HT1080 (cell line): ENCODE data around the gene TRAK1. TPM values are rescaled to one million over a fixed set of nuclear protein-coding genes. Genes with fewer than 3 reads are reported as not detected.

Source experiments
- DNase-seq: peaks from one replicate; pipeline ENCODE4 v3.0.0-alpha.2; 2015; ENCODE audit warnings: low read depth
- total RNA-seq: library from RNA; depleted of rRNA; stranded (reverse); fragments of >200 nt; shearing (Covaris generic); gene quantifications from 2 replicates; pipeline ENCODE4 v1.2.3, GENCODE V29; 2014

Gene TRAK1
- total RNA-seq, 1 experiment from 2014 or later = 29.4 TPM

- no peak for DNase-seq
Observed at GRCh38 chr3:42122261-42123011, 31.3 kb downstream of the TRAK1 start.

GRCh38 chr3:42123012-42123581, 31.9 kb downstream of the TRAK1 start:
- DNase-seq = peak; percentile 82

DNA sequence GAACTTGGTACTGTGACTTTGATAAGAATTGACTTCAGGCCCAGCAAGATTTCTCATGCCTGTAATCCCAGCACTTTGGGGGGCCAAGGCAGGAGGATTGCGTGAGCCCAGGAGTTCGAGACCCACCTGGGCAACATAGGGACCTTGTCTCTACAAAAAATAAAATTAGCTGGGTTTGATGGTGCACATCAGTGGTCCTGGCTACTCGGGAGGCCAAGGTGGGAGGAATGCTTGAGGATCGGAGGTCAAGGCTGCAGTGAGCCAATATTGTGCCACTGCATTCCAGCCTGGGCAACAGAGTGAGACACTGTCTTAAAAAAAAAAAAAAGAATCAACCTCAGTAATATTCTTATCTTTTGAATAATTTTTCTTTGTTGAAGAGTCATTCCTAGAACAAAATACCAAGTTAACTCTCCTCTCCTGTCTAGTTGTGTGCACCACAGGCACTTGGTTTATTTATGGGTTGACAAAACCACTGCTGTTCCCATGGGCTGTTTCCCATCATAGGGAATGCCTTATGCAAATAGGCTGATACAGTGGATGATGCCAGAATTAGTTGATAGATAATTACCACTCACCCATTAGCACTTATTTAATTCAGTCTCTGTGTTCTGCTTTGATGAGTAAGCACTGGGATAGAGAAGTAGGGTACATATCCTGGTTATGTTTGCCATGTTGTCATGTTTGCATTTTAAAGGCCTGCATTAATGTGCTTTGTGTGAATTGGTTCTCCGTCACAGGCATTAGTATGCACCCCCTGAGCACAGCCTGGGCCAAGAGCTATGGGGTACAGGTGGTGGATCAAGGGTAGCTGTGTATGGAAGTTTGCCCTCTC, 32.9 kb downstream of the TRAK1 start:
- DNase-seq = no peak

GRCh38 chr3:42127226-42127625, 36.1 kb downstream of the TRAK1 start:
- no peak for DNase-seq

DNA sequence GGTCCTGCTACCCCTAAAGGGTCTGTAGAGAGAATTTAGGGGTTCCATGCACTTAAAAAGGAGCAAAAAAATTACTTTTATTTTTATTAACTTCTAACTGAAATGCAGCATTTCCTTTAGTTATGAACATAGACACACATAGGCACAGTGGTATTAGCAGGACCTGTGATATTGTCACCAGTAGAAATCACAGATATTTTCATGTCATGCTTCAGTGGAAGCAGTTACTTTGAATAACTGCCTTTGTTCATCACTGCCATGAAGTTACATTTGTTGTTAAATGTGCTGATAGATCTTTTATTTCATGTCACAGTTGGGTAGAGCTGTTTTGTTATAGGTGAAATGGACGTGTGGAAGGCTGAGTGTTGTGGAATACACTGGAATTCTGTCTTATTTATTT, 37.4 kb downstream of the TRAK1 start:
- DNase-seq = no peak

GRCh38 chr3:42129014-42129953, 38.1 kb downstream of the TRAK1 start:
- DNase-seq = no peak

- DNase-seq = no peak
Observed at GRCh38 chr3:42130007-42130328, 38.8 kb downstream of the TRAK1 start.

- DNase-seq = no peak
Observed at GRCh38 chr3:42130329-42131070, 39.3 kb downstream of the TRAK1 start.

GRCh38 chr3:42133500-42134298, 42.5 kb downstream of the TRAK1 start:
- DNase-seq = no peak

DNA sequence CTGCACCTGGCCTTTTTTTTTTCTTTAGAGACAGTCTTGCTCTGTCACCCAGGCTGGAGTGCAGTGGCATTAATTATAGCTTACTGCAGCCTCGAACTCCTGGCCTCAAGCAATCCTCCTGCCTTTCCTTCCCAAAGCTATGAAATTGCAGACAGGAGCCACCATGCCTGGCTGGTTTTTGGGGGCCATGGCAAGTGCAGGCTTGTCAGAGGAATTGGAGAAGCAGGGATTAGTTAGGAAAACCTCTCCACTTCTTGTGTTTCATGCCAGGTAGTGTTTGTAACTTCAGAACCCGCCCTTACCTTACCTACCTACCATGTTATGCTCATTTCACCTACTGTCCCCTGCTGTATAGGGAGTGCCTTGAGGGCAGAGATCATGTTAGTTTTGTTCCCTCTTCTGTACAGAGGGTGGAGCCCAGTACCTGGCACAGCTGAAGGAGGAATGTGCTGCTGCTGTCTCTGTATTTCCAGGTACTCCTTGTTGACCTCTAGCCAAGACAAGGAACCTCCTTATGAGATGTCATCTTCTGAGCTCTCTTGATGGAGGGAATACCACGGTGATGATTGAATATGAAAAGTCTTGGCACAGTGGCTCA, 43.8 kb downstream of the TRAK1 start:
- DNase-seq = no peak

DNA sequence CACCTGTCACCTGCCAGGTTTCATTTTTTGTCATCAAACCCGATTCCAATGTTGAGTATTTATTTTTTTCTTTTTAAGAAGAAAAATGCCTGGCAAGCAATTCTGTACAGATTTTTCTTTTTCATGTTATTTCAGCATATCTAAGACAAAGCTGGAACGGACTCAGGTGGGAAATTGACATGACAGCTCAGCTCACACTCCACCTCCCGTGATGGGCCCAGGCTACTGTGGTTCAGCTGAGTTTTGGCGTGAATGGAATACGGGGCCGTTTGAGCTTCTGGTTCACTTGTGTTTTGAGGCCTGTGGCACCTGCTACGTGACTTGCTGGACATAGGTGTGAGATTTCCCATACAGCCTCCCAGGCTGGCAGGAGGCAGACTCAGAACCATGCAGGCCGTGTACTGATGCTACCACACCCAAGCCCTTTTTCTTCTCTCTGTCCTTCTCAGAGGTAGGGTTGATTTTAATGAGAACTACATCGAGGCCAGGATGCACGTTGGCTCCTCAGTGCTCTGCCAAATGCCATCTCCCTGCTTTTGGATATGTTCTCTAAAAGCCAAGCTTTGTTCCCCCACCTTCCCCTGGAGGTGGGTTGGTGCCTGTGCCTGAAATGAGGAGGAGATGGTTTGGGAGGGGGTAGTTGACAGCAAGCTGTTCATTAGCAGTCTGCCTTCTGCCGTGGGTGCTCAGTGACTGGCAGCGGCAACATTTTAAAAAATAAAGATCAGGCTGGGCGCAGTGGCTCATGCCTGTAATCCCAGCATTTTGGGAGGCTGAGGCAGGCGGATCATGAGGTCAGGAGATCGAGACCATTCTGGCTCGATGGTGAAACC, 48.7 kb downstream of the TRAK1 start:
- no peak for DNase-seq

GRCh38 chr3:42140665-42141203, 49.6 kb downstream of the TRAK1 start:
- no peak for DNase-seq

- DNase-seq = no peak
Observed at GRCh38 chr3:42143440-42143839, 52.3 kb downstream of the TRAK1 start.

DNA sequence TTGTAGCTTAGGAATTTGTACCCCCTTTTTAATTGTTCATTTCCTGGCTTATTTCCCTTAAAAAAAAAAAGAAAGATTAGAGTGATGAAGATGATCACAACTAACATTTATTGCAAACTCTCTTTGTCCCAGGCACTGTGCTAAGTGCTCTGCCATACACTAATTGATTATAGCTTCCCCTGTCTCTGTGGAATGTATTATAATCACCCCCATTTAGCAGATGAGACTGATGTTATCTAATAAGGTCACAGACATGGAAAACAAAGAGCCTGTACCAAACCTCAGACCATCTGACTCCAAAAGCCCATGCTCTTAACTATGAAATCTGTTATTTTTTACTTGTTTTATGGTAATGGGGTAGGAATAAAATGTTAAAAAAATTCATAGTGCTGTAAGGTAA, 53.1 kb downstream of the TRAK1 start:
- DNase-seq = no peak

DNA sequence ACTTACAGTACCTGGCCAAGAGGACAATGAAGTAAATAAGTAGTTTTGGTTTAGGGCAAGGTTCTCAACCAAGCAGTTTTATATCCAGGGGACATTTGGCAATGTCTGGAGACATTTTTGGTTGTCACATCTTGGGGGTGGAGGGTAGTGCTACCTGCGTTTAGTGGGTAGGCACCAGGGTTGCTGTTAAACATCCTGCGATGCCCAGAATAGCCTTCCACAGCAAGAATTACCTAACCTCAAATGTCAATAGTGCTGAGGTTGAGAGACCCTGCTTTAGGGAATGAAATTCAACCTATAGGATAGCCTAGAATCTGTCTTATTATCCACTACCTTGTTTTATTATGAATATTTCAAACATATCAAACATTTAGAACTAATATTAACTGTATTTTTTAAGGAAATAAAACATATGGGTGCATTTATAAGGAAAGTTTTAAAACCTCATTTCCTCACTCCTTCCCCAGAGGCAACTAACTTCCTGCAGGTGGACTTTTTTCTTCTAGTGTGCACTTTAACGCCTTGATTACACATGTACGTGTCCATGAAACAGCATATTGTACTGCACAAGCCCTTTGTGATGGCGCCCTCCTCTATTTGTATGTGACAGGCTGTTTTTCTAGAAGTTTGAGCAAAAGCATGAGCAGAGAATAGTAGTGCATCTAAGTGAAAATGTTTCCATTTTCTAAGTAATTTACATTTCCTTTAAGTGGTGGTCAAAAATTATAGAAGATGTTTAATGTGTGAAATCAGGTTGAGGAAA, 57.1 kb downstream of the TRAK1 start:
- DNase-seq = no peak

DNA sequence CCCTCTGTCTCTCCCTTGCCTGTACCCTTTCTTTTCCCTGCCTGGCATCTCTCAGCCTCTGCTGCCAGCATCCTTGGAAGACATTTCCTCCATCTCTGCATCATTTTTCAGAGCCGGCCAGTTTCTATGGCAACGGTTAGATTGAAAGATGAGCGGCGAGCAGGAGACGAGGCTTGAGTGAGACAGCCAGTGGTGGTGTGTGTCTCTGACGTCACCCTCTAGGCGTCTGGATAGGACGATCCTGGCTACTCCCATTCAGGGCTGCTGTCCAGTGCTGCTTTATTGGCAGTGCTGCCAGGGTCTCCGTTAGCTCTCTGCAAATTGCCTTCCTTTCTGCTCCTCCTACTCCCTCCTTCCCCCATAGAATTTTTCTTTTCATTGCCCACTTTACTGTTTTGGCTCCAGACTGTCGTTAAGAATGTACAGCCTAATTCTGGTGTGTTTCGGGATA, 57.9 kb downstream of the TRAK1 start:
- DNase-seq = peak; percentile 11

DNA sequence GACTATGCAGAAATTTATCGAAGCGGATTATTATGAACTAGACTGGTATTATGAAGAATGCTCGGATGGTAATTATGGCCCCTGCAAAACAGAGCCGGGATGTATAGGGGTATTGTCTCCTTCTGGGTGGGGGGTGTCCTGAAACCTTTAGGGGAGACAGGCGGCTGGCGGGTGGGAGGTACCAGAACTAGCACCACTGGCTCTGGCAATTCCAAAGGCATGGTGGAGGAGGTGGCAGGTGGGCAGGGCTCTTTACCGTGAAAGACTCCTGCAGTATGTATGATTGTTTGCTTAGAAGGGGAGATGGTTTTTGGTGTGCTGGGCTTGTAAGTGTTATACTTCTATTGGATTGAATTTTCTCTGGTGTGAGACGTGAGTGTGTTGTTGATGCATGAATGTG, 58.4 kb downstream of the TRAK1 start:
- DNase-seq = no peak
